Measurements from ENCODE around the gene SPIN1. TPM values are rescaled to one million over a fixed set of nuclear protein-coding genes. Genes with fewer than 3 reads are reported as not detected.

The SPIN1 gene
- total and polyA plus RNA-seq, 7 donors, result 2.5 to 17.2 (median 7.9) TPM

GRCh38 chr9:88462191-88462590, 73.9 kb downstream of the SPIN1 start:
- TF ChIP-seq CTCF (IDR thresholded peaks at IDR 0.05), result no peak
- H3K27me3 ChIP-seq (ENCODE audit: insufficient read depth in 3 of 3, low read length in 2 of 3), result no peaks in the 10 kb centered on the region

GRCh38 chr9:88464851-88465250, 76.6 kb downstream of the SPIN1 start:
- TF ChIP-seq CTCF (IDR thresholded peaks at IDR 0.05), result no peak
- ATAC-seq (no peak), DNase-seq (no peak)
- Histone ChIP-seq H3K4me3 (no peak overlapping the region), H3K27ac (no peak overlapping the region), H3K36me3 (ENCODE audit: insufficient read depth in 1 of 2, low read depth in 1 of 2) (peaks cover 5 to 17% of the 10 kb centered on the region in 2 donors), H3K27me3 (ENCODE audit: insufficient read depth in 3 of 3, low read length in 2 of 3) (no peaks in the 10 kb centered on the region), H3K4me1 (no peaks in the 10 kb centered on the region), H3K9me3 (no peaks in the 10 kb centered on the region)
- intact Hi-C loops (cut with DNase I), result no loop called here
- 72 to 85% (median 81%) methylated on average over 1 of the region's 1 CpG for WGBS, 3 donors

More at GRCh38 chr9:88462191-88462590, 73.9 kb downstream of the SPIN1 start:
- 95 to 97% (median 97%) methylated on average over 6 of the region's 6 CpGs for WGBS, 3 donors
- DNase-seq, result no peak
- Histone ChIP-seq H3K4me3 (no peak overlapping the region), H3K4me1 (no peaks in the 10 kb centered on the region), H3K27ac (no peak overlapping the region), H3K9me3 (no peaks in the 10 kb centered on the region), H3K36me3 (ENCODE audit: insufficient read depth in 1 of 2, low read depth in 1 of 2) (no peaks in the 10 kb centered on the region)
- ATAC-seq, result no peak
- intact Hi-C loops (cut with DNase I), result no loop called here

- DNase-seq, result no peak
- no peak for ATAC-seq
- no peak for TF ChIP-seq CTCF (IDR thresholded peaks at IDR 0.05)
- H3K36me3 ChIP-seq (ENCODE audit: insufficient read depth in 1 of 2, low read depth in 1 of 2), result peaks cover 5 to 20% of the 10 kb centered on the region in 2 donors
- WGBS, 3 donors, result 68 to 78% (median 75%) methylated on average over 9 of the region's 9 CpGs
- no peaks in the 10 kb centered on the region for H3K9me3 ChIP-seq
- intact Hi-C loops (cut with DNase I), result no loop called here
- H3K27ac ChIP-seq, result no peak overlapping the region
- H3K4me3 ChIP-seq, result no peak overlapping the region
- H3K27me3 ChIP-seq (ENCODE audit: insufficient read depth in 3 of 3, low read length in 2 of 3), result no peaks in the 10 kb centered on the region
- no peaks in the 10 kb centered on the region for H3K4me1 ChIP-seq
Measured at GRCh38 chr9:88468226-88468625, 80.0 kb downstream of the SPIN1 start.

- Histone ChIP-seq H3K27ac (no peak overlapping the region), H3K9me3 (no peaks in the 10 kb centered on the region), H3K4me3 (no peak overlapping the region), H3K36me3 (ENCODE audit: insufficient read depth in 1 of 2, low read depth in 1 of 2) (peaks cover 0 to 11% of the 10 kb centered on the region in 2 donors), H3K4me1 (no peaks in the 10 kb centered on the region), H3K27me3 (ENCODE audit: insufficient read depth in 3 of 3, low read length in 2 of 3) (no peaks in the 10 kb centered on the region)
- no peak for ATAC-seq
- 47 to 48% (median 48%) methylated on average over 11 of the region's 11 CpGs for WGBS, 3 donors
- intact Hi-C loops (cut with DNase I), result no loop called here
- TF ChIP-seq CTCF (IDR thresholded peaks at IDR 0.05), result no peak
- DNase-seq, result no peak
Measured at GRCh38 chr9:88476491-88477271, 88.4 kb downstream of the SPIN1 start.

All from psoas muscle (tissue), 8 donors.